ENCODE results near the gene TEX2.
"Not testable (repeated sequence)": the region's sequence is repeated elsewhere in the genome, so short reads cannot be mapped to it uniquely, and the experiment has no call there.

The TEX2 gene

GRCh38 chr17:64183815-64184214, 79.2 kb downstream of the TEX2 start:
- no peak for DNase-seq (ENCODE audit: low read depth)

DNA sequence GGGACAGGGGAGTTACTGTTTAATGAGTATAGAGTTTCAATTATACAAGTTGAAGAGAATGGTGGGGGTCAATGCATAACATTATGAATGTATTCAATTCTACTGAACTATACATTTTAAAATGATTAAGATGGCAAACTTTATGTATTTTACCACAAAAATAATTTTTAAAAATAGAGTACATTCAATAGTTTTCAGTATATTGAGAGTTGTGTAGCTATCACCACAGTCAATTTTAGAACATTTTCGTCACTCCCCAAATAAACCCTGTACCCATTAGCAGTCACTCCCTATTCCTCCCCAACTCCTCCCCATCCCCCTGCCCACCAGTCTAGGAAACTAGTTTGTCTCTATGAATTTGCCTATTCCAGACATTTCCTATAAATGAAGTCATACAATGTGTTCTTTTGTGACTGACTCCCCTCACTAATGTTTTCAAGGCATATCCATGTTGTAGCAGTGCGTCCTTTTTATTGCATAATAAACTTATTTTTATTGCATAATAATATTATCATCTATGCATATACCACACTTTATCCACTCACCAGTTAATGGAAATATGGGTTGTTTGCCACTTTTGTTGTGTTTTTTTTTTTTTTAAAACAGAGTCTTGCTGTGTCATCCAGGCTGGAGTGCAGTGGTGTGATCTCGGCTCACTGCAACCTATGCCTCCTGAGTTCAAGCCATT, 80.6 kb downstream of the TEX2 start:
- DNase-seq (ENCODE audit: low read depth): no peak

- DNase-seq (ENCODE audit: low read depth): no peak
These were observed 82.7 kb downstream of the TEX2 start for GRCh38 chr17:64180089-64181073.

GRCh38 chr17:64179024-64179423, 84.0 kb downstream of the TEX2 start:
- not testable (repeated sequence) for DNase-seq (ENCODE audit: low read depth)

- no peak for DNase-seq (ENCODE audit: low read depth)
These were observed 84.8 kb downstream of the TEX2 start for GRCh38 chr17:64178011-64178825.

DNA sequence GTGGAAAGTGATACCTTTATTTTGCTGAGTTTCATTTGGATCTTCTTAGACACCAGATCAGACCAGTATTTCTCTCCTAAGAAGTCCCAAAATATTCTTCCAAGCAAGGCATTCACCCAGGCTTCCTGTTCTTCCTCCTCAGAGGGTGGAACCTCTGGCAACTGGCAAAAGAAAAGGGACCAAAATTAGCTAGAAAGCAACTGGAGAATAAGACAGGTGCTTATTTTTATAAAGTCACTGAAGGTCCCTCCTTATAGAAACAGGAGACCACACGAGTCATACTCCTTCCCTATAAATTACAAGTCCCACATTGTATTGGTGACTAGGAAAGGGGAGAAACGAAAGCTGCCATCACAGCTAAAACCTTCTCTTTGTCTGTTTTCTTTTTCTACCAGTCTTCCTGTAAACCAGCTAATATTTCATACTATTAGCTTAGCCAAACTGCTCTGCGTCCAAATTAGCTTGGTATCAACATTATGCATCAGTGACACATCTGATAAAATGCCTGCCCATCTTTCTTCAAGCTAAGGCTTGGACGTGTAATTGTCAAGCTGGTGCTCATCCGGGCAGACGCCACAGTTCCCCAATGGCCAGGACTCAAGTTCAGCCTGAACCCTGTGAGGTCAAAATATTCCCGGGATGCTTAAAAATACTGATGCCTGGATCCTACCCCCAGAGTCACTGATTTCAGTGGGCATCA, 85.6 kb downstream of the TEX2 start:
- DNase-seq (ENCODE audit: low read depth): no peak

- no peak for DNase-seq (ENCODE audit: low read depth)
These were observed 86.5 kb downstream of the TEX2 start for GRCh38 chr17:64176556-64176955.

GRCh38 chr17:64174686-64175456, 88.2 kb downstream of the TEX2 start:
- no peak for DNase-seq (ENCODE audit: low read depth)

- no peak for DNase-seq (ENCODE audit: low read depth)
These were observed 89.4 kb downstream of the TEX2 start for GRCh38 chr17:64173646-64174045.

DNA sequence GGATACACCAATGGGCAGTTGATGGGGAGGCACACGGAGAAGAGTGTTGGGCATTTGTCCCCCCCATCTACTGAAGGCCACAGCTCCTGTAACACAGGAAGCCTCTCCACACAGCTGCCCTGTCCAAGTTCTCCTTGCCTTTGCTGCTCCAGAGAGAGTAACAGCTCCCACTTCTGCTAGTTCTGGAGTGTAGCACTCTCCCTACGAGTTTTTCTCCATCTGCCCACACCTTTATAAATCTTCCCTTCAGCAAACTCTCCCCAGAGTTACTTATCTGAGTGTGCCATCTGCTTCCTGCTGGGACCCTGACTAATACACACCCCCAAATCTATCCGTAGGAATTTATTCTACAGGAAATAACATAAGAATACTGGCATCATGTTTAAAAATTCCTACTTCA, 90.5 kb downstream of the TEX2 start:
- no peak for DNase-seq (ENCODE audit: low read depth)

DNA sequence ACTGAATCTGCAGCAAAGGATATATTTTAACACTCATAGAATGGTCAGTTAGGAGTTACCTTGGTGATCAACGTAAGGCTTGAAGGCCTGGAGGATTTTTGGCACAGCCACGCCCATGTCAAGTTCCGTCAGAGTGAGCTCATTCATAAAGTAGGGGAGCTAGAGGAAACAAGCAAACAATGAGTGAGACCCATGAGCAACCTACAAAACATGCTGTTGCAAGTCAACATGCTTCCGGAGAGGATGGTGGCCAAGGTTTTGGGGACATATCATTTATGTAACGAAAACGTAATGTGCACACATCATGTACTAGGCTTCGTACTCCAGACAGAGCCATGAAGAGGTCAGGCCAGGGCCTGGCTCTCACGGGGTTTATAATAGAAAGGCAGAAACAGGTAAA, 92.0 kb downstream of the TEX2 start:
- DNase-seq (ENCODE audit: low read depth): no peak

GRCh38 chr17:64170286-64170685, 92.8 kb downstream of the TEX2 start:
- DNase-seq (ENCODE audit: low read depth): no peak

DNA sequence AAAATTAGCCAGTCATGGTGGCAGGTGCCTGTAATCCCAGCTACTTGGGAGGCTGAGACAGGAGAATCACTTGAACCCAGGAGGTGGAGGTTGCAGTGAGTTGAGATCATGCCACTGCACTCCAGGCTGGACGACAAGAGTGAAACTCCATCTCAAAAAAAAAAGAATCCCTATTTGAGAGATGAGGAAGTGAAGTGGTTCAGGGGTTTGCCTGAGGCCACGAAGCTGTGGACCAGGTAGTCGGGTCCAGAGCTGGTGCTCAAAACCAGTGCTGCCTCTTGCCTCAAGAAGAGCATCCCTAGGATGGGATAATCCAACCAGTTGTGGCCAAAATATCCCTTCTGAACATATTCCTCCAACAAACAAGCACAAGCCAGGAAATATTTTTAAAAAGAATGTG, 95.4 kb downstream of the TEX2 start:
- not testable (repeated sequence) for DNase-seq (ENCODE audit: low read depth)

GRCh38 chr17:64166876-64167275, 96.2 kb downstream of the TEX2 start:
- no peak for DNase-seq (ENCODE audit: low read depth)

DNA sequence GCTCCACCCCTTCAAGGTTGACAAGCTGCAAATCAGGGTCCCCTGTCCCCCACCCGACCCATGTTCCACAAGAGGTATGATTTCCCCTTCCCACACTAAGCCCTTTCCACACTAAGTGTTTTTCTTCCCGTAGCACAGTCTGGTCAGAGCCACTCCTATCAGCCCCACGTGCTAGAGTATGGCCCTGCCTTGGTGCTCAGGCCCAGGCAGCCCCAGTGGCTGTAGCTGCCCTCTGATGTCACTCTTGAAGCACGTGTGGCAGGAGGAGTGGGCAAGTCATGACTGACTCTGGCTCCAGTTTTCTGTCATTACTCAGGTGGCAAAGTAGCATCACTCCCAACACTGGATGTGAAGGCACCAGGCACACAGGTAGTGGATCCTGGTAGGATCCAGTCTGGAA, 97.7 kb downstream of the TEX2 start:
- no peak for DNase-seq (ENCODE audit: low read depth)

DNA sequence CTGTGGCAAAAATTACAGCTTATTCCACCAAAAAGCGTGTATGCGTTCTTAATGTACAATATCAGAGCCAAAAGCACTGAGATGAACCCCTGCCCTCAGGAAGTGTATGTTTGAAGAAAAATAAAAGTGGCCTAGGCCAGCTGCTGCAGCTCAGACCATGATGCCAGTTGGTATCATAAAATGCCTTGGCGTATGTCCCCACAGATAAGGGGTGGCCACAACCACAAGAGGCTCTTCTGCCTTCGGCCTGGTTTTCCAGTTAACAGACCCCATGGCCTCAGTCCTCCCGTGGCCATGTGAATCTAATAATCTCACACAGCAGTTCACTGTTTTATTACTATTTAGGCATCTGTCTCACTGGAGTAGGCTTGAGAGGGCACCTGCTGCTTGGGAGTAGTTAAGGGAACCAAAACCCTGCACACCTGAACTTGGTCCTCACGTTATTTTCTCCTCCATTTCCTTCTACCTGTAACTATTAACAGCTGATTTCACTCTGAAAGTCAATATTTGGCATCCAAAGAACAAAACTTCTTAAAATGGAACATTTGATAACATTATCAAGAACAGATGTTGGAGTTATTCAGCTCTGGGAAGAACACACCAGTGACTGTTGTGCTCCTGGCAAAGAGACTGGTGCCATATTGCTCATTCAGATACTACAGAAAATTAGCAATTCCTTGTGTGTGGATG, 98.3 kb downstream of the TEX2 start:
- DNase-seq (ENCODE audit: low read depth): no peak

DNA sequence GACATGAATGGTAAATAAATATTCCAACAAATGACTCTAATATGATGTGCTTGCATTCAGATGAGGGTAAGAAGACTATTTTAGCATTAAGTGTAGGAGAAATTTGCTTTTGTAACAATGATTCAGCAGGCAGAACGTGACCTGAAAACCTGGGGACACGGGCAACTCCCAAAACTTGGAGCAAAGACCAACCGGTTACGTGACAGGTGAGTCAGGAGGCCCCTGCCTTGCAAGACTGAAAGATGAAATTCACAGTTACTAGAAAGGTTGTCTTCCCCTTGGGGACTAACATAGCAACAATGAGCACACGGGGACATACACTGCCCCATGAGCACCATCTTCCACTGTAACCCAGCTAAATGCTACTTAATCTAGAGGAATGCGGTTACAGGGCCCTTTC, 99.6 kb downstream of the TEX2 start:
- DNase-seq (ENCODE audit: low read depth): no peak

DNA sequence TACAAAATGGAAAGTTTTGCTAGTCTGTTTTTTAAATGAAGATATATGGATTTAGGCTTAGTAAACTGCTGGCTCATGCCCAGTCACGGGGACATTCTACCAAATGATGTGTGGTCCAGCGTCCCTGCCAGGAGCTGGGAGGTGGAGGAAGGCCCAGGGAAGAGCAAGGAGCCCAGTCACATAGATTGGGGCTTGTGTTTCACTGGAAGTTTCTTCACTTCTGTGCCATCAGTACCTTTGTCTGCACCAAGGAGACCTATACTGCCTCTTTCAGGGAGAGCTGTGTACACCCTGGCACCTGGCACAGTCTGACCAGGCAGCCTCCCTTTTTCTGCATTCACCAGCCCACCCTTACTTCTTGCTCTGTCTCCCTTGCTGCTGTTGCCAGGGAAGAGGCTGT, 100.5 kb downstream of the TEX2 start:
- no peak for DNase-seq (ENCODE audit: low read depth)

DNA sequence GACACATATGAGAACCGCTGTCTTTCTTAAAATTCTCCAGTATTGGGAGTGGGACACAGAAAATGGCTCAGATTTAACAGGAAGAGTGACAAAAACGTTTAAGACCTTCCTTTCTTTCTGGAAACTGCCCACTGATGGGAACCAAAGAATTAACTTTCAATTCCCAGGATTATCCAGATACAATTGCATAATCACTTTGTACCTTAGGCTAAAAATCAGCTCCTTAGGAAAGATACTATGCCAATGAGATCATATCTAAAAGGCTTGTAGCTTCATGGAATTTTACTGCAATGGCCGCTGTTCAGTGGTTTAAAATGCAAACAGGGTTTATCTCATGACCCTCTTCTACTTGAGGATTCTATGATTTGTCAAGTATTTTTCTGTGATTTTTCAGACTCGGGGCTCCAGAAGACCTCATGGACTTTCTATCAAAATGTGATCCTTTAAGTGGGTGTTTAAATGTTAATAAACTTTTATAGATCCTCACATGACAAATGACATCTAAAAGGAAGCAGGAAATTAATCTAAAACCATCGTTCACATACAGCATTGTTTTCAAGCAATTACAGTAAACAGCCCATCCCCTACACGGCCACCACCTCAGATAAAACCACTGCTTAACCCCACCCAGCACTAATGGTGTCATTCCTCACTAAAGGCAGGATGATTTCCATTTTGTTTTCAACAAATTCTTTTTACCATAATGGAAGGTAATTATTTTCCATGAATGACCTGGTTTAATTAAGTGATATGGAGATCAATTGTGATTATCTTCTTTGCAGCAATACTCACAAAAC, 101.5 kb downstream of the TEX2 start:
- no peak for DNase-seq (ENCODE audit: low read depth)

GRCh38 chr17:64160378-64160777, 102.7 kb downstream of the TEX2 start:
- no peak for DNase-seq (ENCODE audit: low read depth)
